Measurements from ENCODE around the gene IGF1.
"Not testable (repeated sequence)": the region's sequence is repeated elsewhere in the genome, so short reads cannot be mapped to it uniquely, and the experiment has no call there.

IGF1 gene

DNA sequence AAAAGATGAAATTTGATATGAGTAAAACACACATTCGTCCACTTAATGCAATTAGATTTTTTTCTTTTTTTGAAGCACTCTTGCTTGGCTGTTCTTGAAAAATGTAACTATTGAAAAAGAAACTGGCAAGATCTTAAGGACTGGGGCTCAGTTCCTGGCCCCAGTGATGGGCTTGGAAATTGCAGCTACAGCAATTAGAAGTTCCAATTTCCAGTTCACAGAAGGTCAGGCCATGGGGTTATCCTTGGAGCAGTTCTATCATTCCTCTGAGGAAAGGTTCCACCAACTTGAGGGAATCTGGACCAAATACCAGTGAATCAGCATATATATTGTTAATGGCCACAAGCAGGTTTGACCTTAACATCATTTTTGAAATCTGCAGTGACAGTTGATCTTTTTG is 18.9 kb downstream of the IGF1 start:
- DNase-seq, result no peak

DNA sequence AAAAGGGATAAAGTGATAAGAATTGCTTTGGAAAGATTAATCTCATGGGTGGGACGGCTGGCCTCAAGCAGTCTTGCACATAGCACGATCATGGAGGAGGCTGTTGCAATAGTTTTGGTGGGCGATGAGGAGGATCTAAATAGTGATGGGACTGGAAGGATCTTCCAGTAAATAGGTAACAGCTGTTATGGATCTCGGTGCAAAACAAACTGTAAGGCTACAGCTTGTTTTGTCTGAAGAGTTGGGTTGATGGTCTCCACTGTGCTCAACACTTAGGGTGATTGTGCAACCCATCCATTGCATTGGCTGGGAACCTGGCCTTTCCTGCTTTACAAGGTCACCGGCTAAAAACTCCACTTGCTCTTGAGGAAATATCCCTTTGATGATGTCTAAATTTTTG is 21.0 kb downstream of the IGF1 start:
- no peak for DNase-seq

DNA sequence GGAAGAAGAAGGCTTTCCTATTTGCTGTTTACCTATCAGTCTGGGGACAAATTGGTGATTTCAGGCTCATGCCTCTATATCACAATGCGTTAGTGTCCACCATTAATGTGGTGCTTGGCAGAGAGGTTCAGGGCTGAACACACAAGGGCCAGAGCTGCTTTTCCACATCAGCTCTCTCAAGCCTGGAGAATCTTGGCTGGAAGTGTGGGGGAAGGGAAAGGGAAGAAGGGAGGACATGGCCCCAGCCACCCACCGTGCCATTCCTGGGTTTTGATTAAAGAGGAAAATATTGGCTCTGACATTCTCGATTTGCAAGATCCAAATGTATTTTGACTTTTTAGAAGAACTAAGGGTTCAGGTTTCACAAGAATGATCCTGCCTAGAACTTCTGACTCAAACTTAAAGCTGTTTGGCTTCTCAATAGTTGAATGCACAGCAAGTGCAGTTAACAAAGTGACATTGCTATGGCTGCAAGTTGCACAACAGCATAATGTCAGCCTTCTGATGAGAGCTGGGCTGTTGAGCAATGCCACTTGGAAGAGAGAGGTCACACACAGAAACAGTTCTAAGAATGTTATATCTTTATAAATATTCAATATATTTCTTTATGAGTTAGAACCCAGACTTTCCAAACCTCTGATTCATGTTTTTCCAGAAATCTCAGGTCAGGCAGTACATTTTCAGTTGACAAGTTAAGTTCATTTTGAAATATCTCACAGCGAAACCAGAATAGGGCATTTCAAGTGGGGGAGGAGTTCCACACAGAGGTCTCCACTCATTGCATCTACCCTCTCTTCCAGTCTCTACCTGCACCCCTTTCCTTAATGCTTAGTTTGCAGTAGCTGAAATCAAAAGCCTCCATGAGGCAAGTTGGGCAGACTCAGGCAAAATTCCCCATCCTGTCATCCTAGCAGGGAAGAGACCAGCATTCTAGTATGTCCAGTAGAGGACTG is 25.3 kb downstream of the IGF1 start:
- peak; percentile 69 to 75 for DNase-seq

DNA sequence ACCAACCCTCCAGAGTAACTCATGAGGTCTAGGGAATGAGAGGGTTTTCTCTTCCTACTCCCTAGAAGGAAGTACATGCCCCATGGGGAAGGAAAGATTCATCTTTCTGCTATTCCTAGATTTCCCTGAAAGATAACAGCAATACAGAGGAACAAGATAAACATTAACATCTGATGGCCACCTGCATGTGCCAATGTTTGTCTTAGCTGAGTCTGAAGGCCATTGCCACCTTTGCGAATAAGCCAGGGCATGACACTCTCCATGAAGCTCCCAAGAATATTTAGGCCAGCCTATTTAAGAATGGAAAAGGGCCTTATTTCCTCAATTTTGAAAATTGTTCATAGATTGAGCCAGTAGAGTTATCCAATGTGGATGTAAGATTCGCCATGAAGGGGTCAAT is 26.0 kb downstream of the IGF1 start:
- no peak for DNase-seq

DNA sequence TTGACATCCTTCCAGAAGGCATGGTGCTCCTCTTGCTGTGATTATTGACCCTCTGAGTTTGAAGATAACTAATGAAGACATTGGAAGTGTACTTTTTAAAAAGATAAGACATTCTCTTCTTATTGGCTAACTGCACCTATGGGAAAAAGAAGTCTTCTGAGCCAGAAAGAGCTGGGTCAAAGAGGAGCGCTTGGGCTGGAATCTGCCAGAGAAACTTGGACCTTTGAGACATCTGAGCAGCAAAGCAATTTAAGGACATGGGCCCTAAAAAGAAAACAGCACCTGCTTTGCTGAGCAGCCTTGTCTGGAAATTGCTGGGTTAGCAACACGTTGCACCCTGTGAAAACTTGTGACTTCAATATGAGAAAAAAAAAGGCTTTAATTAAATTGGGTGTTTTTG is 27.8 kb downstream of the IGF1 start:
- DNase-seq, result no peak

DNA sequence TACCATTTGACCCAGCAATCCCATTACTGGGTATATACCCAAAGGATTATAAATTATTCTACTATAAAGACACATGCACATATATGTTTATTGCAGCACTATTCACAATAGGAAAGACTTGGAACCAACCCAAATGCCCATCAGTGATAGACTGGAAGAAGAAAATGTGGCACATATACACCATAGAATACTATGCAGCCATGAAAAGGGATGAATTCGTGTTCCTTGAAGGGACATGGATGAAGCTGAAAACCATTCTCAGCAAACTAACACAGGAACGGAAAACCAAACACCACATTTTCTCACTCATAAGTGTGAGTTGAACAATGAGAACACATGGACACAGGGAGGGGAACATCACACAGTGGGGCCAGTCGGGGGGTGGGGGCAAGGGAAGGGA is 31.3 kb downstream of the IGF1 start:
- DNase-seq, result not testable (repeated sequence)

DNA sequence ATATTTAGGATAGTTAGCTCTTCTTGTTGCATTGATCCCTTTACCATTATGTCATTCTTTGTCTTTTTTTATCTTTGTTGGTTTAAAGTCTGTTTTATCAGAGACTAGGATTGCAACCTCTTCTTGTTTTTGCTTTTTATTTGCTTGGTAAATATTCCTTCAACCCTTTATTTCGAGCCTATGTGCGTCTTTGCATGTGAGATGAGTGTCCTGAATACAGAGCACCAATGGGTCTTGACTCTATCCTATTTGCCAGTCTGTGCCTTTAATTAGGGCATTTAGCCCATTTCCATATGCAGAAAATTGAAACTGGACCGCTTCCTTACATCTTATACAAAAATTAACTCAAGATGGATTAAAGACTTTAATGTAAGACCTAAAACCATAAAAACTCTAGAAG is 32.9 kb downstream of the IGF1 start:
- DNase-seq, result not testable (repeated sequence)

DNA sequence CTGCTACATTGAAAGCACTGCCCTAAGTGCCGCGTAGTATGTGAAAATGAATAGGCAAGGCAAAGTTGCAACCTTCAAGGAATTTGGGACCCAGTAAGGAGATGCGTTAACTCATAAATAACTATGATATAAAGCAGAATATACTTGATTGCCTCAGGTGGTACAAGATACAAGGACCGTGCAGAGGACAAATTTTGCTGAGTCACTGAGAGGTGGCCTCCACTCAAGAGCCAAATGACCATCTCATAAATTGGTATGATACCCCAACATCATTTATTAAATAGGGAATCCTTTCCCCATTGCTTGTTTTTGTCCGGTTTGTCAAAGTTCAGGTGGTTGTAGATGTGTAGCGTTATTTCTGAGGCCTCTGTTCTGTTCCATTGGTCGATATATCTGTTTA is 35.7 kb downstream of the IGF1 start:
- no peak for DNase-seq

DNA sequence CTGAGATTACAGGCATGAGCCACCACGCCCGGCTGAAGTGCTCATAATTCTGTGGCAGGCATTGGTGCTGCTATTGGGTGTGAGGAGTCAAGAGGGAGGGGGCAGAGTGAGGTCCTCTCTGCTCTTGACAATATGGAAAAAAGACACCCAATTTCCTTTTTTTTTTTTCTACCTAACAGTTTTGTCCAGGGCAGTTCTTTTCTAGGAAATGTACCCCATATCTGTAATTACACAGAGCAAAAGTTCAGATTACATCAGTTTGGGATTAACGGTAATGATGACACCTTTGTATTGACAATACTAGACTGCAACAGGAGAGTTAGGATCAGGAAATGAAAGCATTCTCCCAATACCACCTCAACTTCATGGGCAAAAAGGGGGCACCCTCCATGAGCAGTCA is 36.3 kb downstream of the IGF1 start:
- no peak for DNase-seq

DNA sequence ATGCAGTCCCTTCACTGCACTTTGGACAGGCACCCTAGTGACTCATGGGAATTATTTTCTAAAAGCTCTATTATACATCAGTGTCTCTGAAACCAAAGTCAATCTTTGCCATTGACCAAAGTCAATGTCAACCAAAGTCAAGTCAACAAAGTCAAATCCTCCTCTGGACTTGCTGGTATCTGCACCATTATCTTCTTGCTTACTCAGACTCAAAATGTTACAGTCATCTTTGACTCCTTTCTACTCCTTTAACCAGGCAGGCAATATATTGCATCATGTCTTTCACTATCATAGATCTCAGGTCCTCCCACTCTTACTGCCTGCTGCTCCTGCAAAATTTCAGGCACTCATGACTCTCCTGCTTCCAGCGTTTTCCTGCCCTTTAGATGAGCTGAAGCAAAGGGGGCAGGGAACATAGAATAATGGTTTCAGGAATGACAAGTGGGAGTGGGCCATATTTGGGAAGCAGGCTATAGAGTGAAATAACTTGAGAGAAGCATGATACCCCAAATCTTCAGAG is 39.2 kb downstream of the IGF1 start:
- no peak for DNase-seq

DNA sequence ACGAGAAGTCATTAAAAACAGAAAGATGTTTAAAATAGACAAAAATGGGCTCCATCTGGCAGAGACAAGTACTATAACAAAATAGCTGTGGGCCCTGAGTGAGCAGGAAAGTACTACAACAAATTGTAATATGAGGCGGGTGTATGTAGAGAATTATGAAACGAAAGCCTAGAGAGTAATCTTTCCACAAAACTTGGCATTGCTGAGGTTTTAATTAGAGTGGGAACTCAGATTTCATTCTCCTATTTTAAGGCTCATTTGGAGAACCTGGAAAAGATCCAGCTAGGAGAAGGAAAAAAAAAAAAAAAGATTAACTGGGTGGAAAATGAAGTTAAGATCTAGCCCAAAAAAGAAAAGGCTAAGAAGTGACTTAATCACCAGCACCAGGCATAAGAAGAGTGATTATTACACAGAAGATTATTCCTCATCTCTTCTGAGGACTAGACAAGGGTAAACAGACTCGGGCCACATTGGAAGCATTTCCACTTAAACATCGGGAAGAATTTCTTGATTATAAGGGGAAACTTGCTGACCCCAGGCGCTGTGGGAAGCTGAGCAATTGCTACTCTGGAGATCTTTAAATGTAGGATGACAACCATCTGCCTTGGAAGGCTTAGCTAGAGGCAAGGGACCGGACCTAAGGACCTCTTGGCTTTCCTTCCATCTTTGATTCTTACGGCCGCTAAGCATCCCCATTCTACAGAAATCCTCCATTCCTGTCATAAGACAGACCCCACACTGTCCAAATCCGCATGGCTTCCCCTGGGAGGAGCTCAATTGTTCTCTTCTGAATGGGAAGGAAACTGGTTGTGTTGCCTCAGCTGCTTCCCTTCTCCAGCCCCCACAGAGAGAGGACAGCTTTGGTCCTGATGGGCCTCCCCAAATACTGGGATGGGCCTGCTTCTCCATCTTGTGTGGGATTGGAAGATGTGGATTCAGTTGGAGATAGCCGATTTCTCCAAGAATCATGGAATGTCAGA is 40.6 kb downstream of the IGF1 start:
- DNase-seq, result no peak

DNA sequence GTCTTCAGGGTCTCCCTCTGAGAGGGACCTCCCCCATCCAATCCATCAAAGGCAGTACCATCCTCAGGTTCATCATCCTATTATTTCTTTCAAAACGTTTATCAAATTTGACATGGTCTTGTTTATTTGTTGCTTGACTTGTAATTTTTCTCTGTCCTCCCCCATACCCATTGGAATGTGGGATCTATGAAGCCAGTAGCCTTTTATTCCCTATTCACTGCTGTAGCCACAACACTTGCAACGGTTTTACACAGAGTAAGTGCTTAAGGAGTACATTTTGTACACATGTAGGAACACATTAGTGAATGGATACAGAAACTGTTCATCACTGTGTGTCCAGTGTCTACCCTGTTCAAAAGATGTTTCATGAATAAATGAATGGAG is 41.5 kb downstream of the IGF1 start:
- DNase-seq, result no peak

DNA sequence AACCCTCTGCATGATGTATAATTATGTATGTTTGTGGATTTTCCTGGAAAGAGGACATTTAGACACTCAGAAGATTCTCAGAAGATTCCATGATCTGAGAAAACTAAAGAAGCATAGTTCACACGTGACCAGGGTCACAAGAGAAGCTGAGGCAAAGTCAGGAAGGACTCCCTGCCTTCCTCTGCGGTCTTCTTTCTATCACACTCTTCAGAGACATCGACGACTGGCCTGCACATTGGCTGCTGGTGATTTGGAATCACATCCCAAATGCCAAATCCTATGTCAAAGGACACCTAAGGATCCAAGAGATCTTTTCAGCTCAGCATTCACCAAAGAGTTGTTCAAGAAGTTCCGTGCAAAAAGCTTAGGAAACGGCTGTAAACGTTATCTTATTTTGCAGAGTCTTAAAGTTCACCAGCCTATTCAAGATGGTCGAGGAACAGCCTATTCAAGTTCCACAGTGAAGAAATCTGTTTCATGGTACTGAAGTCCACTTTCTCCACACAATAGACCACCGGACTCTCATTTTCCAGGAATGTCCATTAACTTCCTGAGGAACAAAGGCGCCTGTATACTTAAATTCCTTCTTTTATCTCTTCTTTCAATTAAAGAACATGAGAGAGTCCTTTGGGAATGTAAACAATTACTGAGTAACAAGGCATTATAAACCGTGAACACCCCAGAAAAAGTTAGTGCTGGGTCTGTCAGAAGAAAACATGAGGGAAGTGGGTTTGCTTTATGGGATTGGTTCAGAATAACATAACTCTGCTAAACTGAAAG is 42.1 kb downstream of the IGF1 start:
- DNase-seq, result no peak

DNA sequence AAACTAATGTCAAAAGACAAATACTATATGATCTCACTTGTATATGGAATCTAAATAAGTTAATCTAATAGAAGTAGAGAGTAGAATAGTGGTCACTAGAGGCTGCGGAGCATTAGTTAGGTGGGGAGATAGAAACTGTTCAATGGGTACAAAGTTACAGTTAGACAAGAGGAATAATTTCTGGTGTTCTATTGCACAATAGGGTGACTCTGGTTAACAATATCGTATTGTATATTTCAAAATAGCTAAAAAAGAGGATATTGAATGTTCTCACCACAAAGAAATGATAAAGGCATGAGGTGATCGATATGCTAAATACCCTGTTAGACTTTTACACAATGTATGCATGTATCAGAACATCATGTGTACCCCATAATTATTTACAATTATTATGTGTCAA is 42.9 kb downstream of the IGF1 start:
- DNase-seq, result no peak

DNA sequence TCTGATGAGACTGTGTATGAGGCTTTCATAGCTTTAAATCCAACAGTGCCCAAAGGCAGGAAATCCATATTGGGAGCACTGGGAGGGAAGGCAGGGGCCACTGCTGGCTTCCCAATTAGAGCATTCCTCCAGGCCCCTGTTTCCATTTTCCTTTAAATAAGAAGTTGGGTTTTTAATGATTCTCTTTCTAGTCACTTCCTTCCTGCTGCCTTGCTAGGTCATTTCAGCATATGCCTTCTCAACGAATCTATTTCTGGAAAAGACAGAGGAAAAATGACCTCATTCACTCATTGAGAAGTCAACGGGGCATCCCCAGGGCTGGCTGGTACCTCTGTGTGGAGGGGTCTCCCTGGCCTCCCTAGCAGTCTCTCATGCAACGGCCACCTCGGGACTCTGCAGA is 43.5 kb downstream of the IGF1 start:
- DNase-seq, result no peak

DNA sequence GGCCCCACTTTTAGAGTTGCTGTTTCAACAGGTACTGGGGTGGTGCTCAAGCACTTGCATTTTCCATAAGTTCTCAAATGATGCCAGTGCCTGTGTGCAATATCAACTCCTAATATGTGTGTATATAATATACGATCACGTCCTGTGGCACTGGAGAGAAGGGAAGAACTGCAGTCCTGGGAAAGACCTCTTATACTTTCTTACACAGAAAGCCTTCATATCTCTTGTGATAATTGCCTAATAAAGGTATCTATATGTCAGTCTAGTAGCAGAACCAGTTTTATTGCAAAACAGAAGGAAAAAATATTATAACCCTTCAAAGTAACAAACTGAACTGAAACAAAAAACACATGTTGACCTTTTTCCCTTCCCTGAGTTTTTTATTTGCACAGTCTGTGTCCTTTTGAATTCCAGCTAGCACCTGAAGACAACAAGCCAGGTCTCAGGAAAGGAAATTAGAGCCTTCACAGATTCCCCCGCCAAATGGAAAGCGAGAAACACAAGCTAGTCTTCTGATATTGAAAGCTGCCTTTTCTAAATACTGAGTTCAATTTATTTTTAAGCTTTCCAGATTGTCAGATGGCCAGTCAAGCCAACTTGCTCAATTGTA is 44.4 kb downstream of the IGF1 start:
- DNase-seq, result no peak

DNA sequence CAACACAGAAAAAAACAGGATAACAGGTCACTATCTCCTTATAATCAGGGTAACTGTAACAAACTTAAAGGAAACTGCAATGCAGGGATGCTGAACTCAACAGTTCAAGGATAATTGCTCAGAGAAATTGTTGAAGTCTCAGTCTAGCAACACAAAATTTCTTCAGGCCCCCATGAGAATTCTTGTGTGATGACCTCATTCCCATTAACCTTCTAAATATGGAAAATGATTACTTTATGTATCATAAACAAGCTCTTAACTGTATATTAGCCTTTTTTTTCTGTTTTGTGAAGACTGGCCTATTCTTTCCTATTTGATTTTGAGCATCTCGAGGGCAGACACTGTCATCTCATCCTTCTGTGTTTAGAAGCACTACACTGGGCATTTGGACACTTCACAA is 47.1 kb downstream of the IGF1 start:
- no peak for DNase-seq

DNA sequence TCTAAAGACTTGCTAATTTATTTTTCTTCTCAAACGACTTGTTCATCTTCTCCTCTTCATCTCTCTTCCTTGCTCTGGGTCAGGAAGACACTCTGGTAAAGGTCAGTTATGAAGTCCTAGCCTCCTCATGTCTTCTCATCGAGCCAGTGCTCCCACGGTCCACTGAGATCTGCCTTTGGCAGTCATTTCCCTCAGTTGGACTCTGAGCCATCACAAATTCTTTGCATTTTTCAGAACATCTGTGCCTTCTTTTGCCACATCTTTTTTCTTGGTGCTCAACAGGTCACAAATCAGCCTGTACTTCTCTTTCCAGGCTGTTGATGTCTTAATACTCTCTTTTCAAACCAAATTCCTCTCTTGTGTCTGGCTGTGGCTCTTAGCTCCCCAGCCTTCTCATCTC is 49.7 kb downstream of the IGF1 start:
- no peak for DNase-seq

DNA sequence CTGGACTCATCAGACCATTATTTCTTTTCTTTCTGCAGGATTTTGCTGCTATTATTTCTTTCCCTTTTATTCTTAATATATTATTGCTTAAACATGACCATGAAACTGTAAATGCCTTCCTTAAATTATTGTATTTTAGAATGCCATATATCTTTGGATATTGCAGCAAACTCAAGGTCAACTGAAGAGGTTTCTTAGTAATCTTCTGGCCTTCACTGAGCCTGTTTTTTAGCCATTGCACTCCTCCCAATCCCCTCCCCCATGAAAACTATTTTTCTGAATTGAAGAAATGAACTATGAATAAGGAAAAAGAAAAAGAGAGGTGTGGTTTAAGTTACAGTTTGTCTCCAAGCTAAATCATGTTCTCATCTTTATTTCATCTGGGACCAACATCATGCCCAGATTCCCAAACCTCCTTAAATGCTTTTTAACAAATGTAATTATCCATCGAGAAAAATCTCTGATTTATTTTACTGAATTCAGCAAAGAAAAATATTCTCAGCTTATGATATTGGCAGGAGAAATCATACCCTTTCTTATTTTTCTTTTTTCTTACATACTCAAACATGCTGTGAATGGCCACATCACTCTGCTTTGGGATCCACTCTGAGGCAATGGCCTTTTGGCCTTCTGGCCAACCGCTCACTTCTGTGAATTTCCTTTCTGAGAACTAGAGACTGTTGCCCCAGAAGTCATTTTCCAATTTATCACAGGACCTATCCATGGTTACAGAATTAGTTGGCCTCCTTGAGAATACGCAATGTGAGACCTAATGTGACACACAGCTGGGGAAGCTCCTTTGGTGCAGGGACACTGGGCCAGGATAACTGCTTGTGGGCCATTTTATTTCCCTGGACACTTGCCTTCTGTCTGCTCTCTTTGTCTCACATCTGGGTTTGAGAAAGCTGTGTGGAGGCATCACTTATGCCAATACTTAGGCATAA is 50.9 kb downstream of the IGF1 start:
- DNase-seq, result no peak

DNA sequence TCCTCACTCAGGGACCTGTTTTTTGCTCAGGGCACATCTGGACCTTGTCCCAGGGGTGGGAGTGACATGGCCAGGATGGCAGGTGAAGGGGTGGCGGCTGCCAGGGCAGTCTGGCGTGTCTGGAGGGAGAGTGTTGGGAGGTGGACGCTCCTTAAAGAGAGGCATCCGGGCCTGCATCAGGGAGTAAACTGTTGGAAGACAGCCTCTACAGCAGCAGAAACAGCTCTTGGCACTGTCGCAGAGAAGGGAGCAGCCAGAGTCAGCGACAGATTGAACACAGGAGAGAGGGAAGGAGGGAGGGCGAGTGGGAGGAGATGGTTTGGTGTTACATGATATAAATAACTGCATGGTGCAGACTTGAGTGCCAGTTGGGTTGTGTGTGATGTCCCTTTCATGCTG is 52.8 kb downstream of the IGF1 start:
- DNase-seq, result no peak
